ENCODE measurements around the gene TMPO. TPM values are rescaled to one million over a fixed set of nuclear protein-coding genes. Genes with fewer than 3 reads are reported as not detected.

Gene TMPO
- total and polyA plus RNA-seq, 2 donors (not counting 3 experiments of a cell fraction or from before 2014, with no cell fraction given), result 27.8 to 150 TPM

DNA sequence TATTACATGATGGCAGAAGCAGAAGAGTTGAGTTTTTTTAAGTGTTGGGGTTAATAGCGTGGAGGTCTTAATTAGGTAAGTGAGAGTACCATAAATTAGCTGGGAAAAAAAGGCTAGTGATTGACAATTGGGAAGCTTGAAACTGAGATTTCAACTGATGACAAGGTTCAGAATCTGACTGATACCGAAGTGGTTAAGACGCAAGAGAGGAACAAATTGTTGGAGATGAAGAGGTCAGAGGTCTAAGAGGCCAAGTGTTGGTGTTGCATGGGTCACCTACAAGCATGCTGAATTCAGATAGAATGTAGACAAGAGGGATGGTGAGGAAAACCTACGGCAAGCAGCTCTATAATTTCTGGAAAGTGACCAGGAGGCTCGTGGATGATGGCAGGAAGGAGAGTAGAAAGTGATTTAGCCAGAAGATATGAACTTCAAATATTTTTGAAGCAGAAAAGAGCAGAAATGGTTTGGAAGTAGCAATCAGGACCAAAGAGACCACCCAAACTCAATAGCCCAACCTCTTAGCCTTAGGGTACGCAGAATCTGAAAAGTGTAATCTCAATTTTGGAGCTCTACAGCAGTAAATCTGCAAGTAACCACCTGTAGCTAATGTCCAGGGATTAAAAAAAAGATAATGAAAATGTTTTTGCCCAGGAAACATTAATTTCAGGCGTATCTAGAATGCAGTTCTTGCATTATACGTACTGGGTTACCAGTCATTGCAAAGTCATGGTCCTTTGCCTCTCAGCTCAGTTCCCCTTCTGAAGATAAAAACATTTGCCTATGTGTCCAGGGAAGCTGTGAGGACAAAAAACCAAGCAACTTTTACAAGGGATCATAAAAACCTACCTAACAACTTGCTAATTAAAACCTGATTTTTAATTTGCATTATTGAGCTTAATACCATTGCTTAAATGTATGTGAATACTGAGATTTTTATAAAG lies 1.7 kb upstream of the TMPO start:
- ChIA-PET POLR2A (interaction anchor here (1.2 to 1.7 kb wide), 2 partner anchors 9 to 80 kb away, joined by 3 to 9 read pairs; partner anchors contain the start of gene SLC25A3), CTCF (interaction anchor here (0.8 to 5.4 kb wide), 12 partner anchors 10 to 97 kb away, joined by 3 to 63 read pairs (median 4); no protein-coding TSS in a partner anchor)
- peak overlapping the region; percentile 100 for H3K4me2 ChIP-seq (ENCODE audit: insufficient read depth, low read length)
- no TSS peak for BruUV-seq (replicated peaks)
- dilution Hi-C loops (cut with MboI; ENCODE audit: extremely low pct_ligation_motif_present, low sequenced_read_pairs) (no loop called here), intact Hi-C loops (cut with micrococcal nuclease) (no loop called here)
- no peak overlapping the region for H2AFZ ChIP-seq (ENCODE audit: low read depth, low read length)
- DNase-seq (ENCODE audit: low read depth, low spot score) (no peak), FAIRE-seq (no peak)
- H3K27me3 ChIP-seq (ENCODE audit: control insufficient read depth in 2 of 2, insufficient read depth in 2 of 2, low read length in 2 of 2), result no peaks in the 10 kb centered on the region
- peak overlapping the region; percentile 94 for H3K9ac ChIP-seq (replicated peaks; ENCODE audit: extremely low read depth, insufficient read depth, low read length)
- no peaks in the 10 kb centered on the region for H3K9me3 ChIP-seq (replicated peaks; ENCODE audit: control insufficient read depth, insufficient read depth, low read length)
- H3K27ac ChIP-seq (ENCODE audit: insufficient read depth, low read depth, low read length), result peak overlapping the region; percentile 85
- peaks cover 46% of the 10 kb centered on the region for H3K79me2 ChIP-seq (ENCODE audit: control insufficient read depth, insufficient read depth, low read length)
- peak overlapping the region in 1 of 3 experiments; percentile 99 for H3K4me3 ChIP-seq (replicated peaks in 1 of 3; ENCODE audit: insufficient read depth in 1 of 3, low read depth in 1 of 3, low read length in 3 of 3)
- no peaks in the 10 kb centered on the region for H3K36me3 ChIP-seq (ENCODE audit: control insufficient read depth in 2 of 2, extremely low read depth in 1 of 2, insufficient read depth in 2 of 2, low read length in 2 of 2)
- no peak for TF ChIP-seq POLR2A (IDR thresholded peaks at IDR 0.05; ENCODE audit: low read depth, low read length)
- no peak for TF ChIP-seq JUN (IDR thresholded peaks at IDR 0.05; ENCODE audit: borderline replicate concordance, insufficient read depth, insufficient read length, low read depth)
- no peak for TF ChIP-seq POLR2AphosphoS5 (IDR thresholded peaks at IDR 0.05; ENCODE audit: insufficient read depth, low read depth, low read length)
- TF ChIP-seq FOS (IDR thresholded peaks at IDR 0.05; ENCODE audit: borderline replicate concordance, insufficient read depth, low read length), result no peak
- peaks cover 14% of the 10 kb centered on the region for H3K4me1 ChIP-seq (ENCODE audit: control insufficient read depth, extremely low read depth, insufficient read depth, low read length)
- no peaks in the 10 kb centered on the region for H4K20me1 ChIP-seq (replicated peaks; ENCODE audit: control insufficient read depth, extremely low read depth, insufficient read depth, low read length)
- H3K9me1 ChIP-seq (replicated peaks; ENCODE audit: control insufficient read depth, extremely low read depth, insufficient read depth, low read length), result no peaks in the 10 kb centered on the region

DNA sequence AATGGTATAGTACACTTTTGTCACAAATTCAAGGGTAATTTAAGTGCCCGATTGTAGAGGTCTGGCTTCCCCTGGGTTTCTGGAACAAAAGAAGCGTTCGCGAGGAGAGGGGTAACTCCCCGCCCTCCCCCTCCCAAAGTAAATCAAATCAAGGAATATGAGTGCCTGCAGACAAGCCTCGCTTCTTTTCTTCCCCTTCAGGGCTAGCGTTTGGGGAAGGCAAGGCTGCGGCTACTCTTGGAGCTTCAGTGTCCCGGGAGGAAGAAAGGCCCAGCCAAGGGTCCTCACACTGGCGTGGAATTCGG lies 456 bp upstream of the TMPO start:
- Histone ChIP-seq H4K20me1 (replicated peaks; ENCODE audit: control insufficient read depth, extremely low read depth, insufficient read depth, low read length) (no peaks in the 10 kb centered on the region), H3K36me3 (ENCODE audit: control insufficient read depth in 2 of 2, extremely low read depth in 1 of 2, insufficient read depth in 2 of 2, low read length in 2 of 2) (no peaks in the 10 kb centered on the region), H3K9me1 (replicated peaks; ENCODE audit: control insufficient read depth, extremely low read depth, insufficient read depth, low read length) (no peaks in the 10 kb centered on the region), H3K4me1 (ENCODE audit: control insufficient read depth, extremely low read depth, insufficient read depth, low read length) (peaks cover 16% of the 10 kb centered on the region), H3K9ac (replicated peaks; ENCODE audit: extremely low read depth, insufficient read depth, low read length) (peak overlapping the region; percentile 94), H3K9me3 (replicated peaks; ENCODE audit: control insufficient read depth, insufficient read depth, low read length) (no peaks in the 10 kb centered on the region), H3K79me2 (ENCODE audit: control insufficient read depth, insufficient read depth, low read length) (peaks cover 58% of the 10 kb centered on the region), H3K27me3 (ENCODE audit: control insufficient read depth in 2 of 2, insufficient read depth in 2 of 2, low read length in 2 of 2) (no peaks in the 10 kb centered on the region), H2AFZ (ENCODE audit: low read depth, low read length) (peak overlapping the region; percentile 93), H3K27ac (ENCODE audit: insufficient read depth, low read depth, low read length) (peak overlapping the region; percentile 85), H3K4me2 (ENCODE audit: insufficient read depth, low read length) (peak overlapping the region; percentile 100), H3K4me3 (replicated peaks in 1 of 3; ENCODE audit: insufficient read depth in 1 of 3, low read depth in 1 of 3, low read length in 3 of 3) (peak overlapping the region; percentile 60 to 99 (median 97))
- ChIA-PET POLR2A (interaction anchor here (0.7 to 1.7 kb wide), 4 partner anchors 10 to 129 kb away, joined by 3 to 9 read pairs (median 4); partner anchors contain the start of gene SLC25A3), CTCF (interaction anchor here (1.1 to 5.4 kb wide), 5 partner anchors 9 to 91 kb away, joined by 4 to 63 read pairs (median 8); no protein-coding TSS in a partner anchor)
- TF ChIP-seq MYC (IDR thresholded peaks at IDR 0.05; ENCODE audit: low read depth, low read length), result no peak
- FAIRE-seq, result no peak
- dilution Hi-C loops (cut with MboI; ENCODE audit: extremely low pct_ligation_motif_present, low sequenced_read_pairs) (no loop called here), intact Hi-C loops (cut with micrococcal nuclease) (loop anchor here (1.0 to 5.0 kb wide), 4 partner anchors 12 to 388 kb away; partner anchors contain the start of gene APAF1)
- no peak for DNase-seq (ENCODE audit: low read depth, low spot score)
- BruUV-seq (replicated peaks), result TSS peak; percentile 80
